Hematopoietic multipotent progenitor cell treated with erythropoietin and hydrocortisone succinate and interleukin-3 and kit ligand, for 17 days (in vitro differentiated cells): ENCODE results near the gene YTHDC1.
"Not testable (repeated sequence)": the region's sequence is repeated elsewhere in the genome, so short reads cannot be mapped to it uniquely, and the experiment has no call there.

Experiments
- DNase-seq: peaks from one replicate; pipeline ENCODE4 v3.0.0-alpha.2; 2015; ENCODE audit warnings: low spot score

Gene YTHDC1

GRCh38 chr4:68349649-68350360 lies at the start of gene YTHDC1:
TSS of gene YTHDC1 (minus strand) at chr4:68350090. CDS start at chr4:68349753, 337 bp downstream.
- DNase-seq, result peak; percentile 95

GRCh38 chr4:68399306-68399705 lies 49.4 kb upstream of the YTHDC1 start:
- DNase-seq, result no peak

GRCh38 chr4:68396756-68397155 lies 46.9 kb upstream of the YTHDC1 start:
- DNase-seq, result no peak

- no peak for DNase-seq
These were observed 41.5 kb upstream of the YTHDC1 start for GRCh38 chr4:68391436-68391835.

GRCh38 chr4:68390205-68390935 lies 40.5 kb upstream of the YTHDC1 start:
- DNase-seq, result no peak

GRCh38 chr4:68389386-68389913 lies 39.6 kb upstream of the YTHDC1 start:
- not testable (repeated sequence) for DNase-seq

- no peak for DNase-seq
These were observed 38.5 kb upstream of the YTHDC1 start for GRCh38 chr4:68388347-68388865.

GRCh38 chr4:68385267-68385666 lies 35.4 kb upstream of the YTHDC1 start:
- DNase-seq, result no peak

GRCh38 chr4:68383115-68383514 lies 33.2 kb upstream of the YTHDC1 start:
- DNase-seq, result no peak

- DNase-seq, result no peak
These were observed 28.3 kb upstream of the YTHDC1 start for GRCh38 chr4:68378226-68378625.

GRCh38 chr4:68375667-68376559 lies 26.0 kb upstream of the YTHDC1 start:
- DNase-seq, result peak; percentile 67

GRCh38 chr4:68373513-68373912 lies 23.6 kb upstream of the YTHDC1 start:
- peak; percentile 9 for DNase-seq

GRCh38 chr4:68372588-68372987 lies 22.7 kb upstream of the YTHDC1 start:
- DNase-seq, result no peak

GRCh38 chr4:68369142-68369805 lies 19.4 kb upstream of the YTHDC1 start:
- no peak for DNase-seq

- DNase-seq, result no peak
These were observed 18.8 kb upstream of the YTHDC1 start for GRCh38 chr4:68368691-68369131.

- DNase-seq, result no peak
These were observed 17.9 kb upstream of the YTHDC1 start for GRCh38 chr4:68367835-68368234.

GRCh38 chr4:68366600-68366999 lies 16.7 kb upstream of the YTHDC1 start:
- DNase-seq, result no peak

GRCh38 chr4:68365068-68365467 lies 15.2 kb upstream of the YTHDC1 start:
- no peak for DNase-seq

- DNase-seq, result no peak
These were observed 11.3 kb upstream of the YTHDC1 start for GRCh38 chr4:68361146-68361589.

GRCh38 chr4:68360231-68360968 lies 10.5 kb upstream of the YTHDC1 start:
- DNase-seq, result no peak

GRCh38 chr4:68359508-68359907 lies 9.6 kb upstream of the YTHDC1 start:
- DNase-seq, result no peak
